ENCODE measurements around the gene ATF7. TPM values are rescaled to one million over a fixed set of nuclear protein-coding genes. Genes with fewer than 3 reads are reported as not detected.

Gene ATF7
- total and polyA plus RNA-seq, 9 of the 15 experiments (the other 6 are each of a cell fraction or from before 2014, with no cell fraction given) = 10.6 to 30.4 (median 20.7) TPM

DNA sequence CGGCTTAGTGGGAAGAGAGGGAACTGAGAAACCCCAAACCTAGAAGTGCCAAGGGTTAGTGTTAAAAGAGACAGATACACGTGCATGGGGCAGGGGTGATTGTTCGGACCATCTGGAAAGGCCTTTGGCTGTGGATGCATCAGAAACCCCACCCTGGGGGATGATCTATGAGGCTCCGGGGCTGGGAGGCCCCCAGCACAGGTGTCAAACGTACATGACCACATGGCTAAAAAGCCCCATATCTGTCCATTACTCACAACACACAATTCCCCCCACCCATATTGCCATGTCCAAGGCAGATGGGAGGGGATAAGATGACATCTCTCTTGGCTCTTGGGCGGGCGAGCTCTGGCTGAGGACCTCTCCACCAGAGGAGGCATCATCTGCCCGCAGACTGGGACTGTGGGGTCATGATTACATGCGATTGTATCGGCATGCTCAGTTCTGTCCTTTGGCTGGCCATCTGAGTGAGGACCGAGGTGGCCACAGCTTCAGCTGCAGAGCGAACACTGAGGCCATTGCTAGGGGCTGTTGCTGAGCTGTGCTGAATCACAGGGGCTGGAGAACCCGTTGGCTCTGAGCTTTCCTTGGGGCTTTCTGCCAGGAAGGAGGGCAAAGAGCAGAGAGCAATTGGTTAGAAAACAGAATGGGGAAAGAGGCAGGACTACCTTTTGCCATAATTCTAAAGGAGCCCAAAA is 109.3 kb downstream of the ATF7 start (continued):
- TF ChIP-seq CREB3 (tag; conservative IDR thresholded peaks at IDR 0.05; ENCODE audit: low read depth) (no peak), HCFC1 (IDR thresholded peaks at IDR 0.05; ENCODE audit: low read depth, low read length) (no peak), SP2 (IDR thresholded peaks at IDR 0.05; ENCODE audit: extremely low read depth, low read depth, low read length, poor library complexity, severe bottlenecking) (no peak), HMGN3 (IDR thresholded peaks at IDR 0.05; ENCODE audit: borderline replicate concordance, extremely low read depth, insufficient read length, low read depth, low read length) (no peak)

- 47% methylated on average over 2 of the region's 2 CpGs for WGBS (ENCODE audit: insufficient coverage, low coverage, missing lambda C conversion rate)
- in situ Hi-C loops (cut with MboI) = no loop called here
- TF ChIP-seq, protein P1, sequence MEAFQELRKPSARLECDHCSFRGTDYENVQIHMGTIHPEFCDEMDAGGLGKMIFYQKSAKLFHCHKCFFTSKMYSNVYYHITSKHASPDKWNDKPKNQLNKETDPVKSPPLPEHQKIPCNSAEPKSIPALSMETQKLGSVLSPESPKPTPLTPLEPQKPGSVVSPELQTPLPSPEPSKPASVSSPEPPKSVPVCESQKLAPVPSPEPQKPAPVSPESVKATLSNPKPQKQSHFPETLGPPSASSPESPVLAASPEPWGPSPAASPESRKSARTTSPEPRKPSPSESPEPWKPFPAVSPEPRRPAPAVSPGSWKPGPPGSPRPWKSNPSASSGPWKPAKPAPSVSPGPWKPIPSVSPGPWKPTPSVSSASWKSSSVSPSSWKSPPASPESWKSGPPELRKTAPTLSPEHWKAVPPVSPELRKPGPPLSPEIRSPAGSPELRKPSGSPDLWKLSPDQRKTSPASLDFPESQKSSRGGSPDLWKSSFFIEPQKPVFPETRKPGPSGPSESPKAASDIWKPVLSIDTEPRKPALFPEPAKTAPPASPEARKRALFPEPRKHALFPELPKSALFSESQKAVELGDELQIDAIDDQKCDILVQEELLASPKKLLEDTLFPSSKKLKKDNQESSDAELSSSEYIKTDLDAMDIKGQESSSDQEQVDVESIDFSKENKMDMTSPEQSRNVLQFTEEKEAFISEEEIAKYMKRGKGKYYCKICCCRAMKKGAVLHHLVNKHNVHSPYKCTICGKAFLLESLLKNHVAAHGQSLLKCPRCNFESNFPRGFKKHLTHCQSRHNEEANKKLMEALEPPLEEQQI (IDR thresholded peaks at IDR 0.05) = no peak
- TF ChIP-seq ZC3H8 (IDR thresholded peaks at IDR 0.05) = no peak
- TF ChIP-seq MTF1 (CRISPR knock-in tag; IDR thresholded peaks at IDR 0.05; ENCODE audit: borderline replicate concordance) = no peak
- no peak for TF ChIP-seq NR4A1 (CRISPR knock-in tag; IDR thresholded peaks at IDR 0.05)
- no peak for TF ChIP-seq NR4A1 (tag; IDR thresholded peaks at IDR 0.05)
- no peak for TF ChIP-seq CBX2 (IDR thresholded peaks at IDR 0.05; ENCODE audit: insufficient read depth, low read length, poor library complexity, severe bottlenecking)
- TF ChIP-seq ZNF282 (CRISPR knock-in tag; IDR thresholded peaks at IDR 0.05) = no peak
- TF ChIP-seq, protein P2, sequence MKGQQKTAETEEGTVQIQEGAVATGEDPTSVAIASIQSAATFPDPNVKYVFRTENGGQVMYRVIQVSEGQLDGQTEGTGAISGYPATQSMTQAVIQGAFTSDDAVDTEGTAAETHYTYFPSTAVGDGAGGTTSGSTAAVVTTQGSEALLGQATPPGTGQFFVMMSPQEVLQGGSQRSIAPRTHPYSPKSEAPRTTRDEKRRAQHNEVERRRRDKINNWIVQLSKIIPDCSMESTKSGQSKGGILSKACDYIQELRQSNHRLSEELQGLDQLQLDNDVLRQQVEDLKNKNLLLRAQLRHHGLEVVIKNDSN (CRISPR knock-in tag; IDR thresholded peaks at IDR 0.05) = no peak
- TF ChIP-seq RBM17 (IDR thresholded peaks at IDR 0.05; ENCODE audit: borderline replicate concordance, low read depth, low read length) = no peak
- no peak for TF ChIP-seq ZEB2 (IDR thresholded peaks at IDR 0.05)
- no peak for TF ChIP-seq HNRNPLL (IDR thresholded peaks at IDR 0.05; ENCODE audit: low read depth, low read length, poor library complexity, severe bottlenecking)
- ATAC-seq = no peak
- no peak overlapping the region for H3K4me3 ChIP-seq
- FAIRE-seq = no peak
- H3K9me1 ChIP-seq (ENCODE audit: control insufficient read depth, insufficient read depth, low read length) = no peaks in the 10 kb centered on the region
- H4K20me1 ChIP-seq (replicated peaks; ENCODE audit: control insufficient read depth, insufficient read depth, low read length) = no peaks in the 10 kb centered on the region
- H3K4me1 ChIP-seq (replicated peaks in 1 of 2; ENCODE audit: control insufficient read depth in 2 of 2, insufficient read depth in 2 of 2, low read length in 2 of 2) = no peaks in the 10 kb centered on the region
- peaks cover 72% of the 10 kb centered on the region for H3K36me3 ChIP-seq (ENCODE audit: control insufficient read depth, insufficient read depth, low read length)
- DNase-seq (ENCODE audit: extremely low read depth in 1 of 4, low spot score in 3 of 4) = no peak
- BruUV-seq (replicated peaks) = no TSS peak
- intact Hi-C loops (cut with micrococcal nuclease) = no loop called here
- no peak overlapping the region for H3K4me2 ChIP-seq (ENCODE audit: insufficient read depth, low read length)
- no peak overlapping the region for H3K27ac ChIP-seq (ENCODE audit: extremely low read depth, low read depth, low read length)
- H3K79me2 ChIP-seq (ENCODE audit: control insufficient read depth, insufficient read depth, low read length) = no peaks in the 10 kb centered on the region
- no peak overlapping the region for H3K9ac ChIP-seq (ENCODE audit: insufficient read depth in 1 of 2, low read depth in 2 of 2, low read length in 2 of 2)
- CTCF ChIA-PET (ENCODE audit: low intra/inter-chr PET ratio) = no interaction called here
- POLR2A ChIA-PET = interaction anchor here (1.1 to 1.2 kb wide), 3 partner anchors 13 to 318 kb away, joined by 4 to 5 read pairs (median 4); no protein-coding TSS in a partner anchor
- no peaks in the 10 kb centered on the region; a peak in 1 of 5 replicates for H3K27me3 ChIP-seq (ENCODE audit: control insufficient read depth in 2 of 2, insufficient read depth in 2 of 2, low read length in 2 of 2)
- H3K9me3 ChIP-seq (replicated peaks; ENCODE audit: control insufficient read depth, insufficient read depth, low read depth, low read length) = no peaks in the 10 kb centered on the region
- no peak overlapping the region for H2AFZ ChIP-seq (ENCODE audit: low read depth, low read length)
These were observed 110.9 kb downstream of the ATF7 start for GRCh38 chr12:53515291-53515680.

All from K562 (cell line).